Activated T-cell treated with anti-CD3 and anti-CD28 coated beads, Interleukin-2, amount 50 U/mL, for 1 hour (primary cell): ENCODE measurements around the gene INTS4.
"Not testable (repeated sequence)": the region's sequence is repeated elsewhere in the genome, so short reads cannot be mapped to it uniquely, and the experiment has no call there.

Experiments used
- DNase-seq: peaks from one replicate; pipeline ENCODE4 v3.0.0-alpha.2; 2020

Gene INTS4

GRCh38 chr11:77876045-77876444, 118.4 kb downstream of the INTS4 start:
- DNase-seq, result no peak

- DNase-seq, result no peak
Measured at GRCh38 chr11:77874206-77874605, 120.3 kb downstream of the INTS4 start.

DNA sequence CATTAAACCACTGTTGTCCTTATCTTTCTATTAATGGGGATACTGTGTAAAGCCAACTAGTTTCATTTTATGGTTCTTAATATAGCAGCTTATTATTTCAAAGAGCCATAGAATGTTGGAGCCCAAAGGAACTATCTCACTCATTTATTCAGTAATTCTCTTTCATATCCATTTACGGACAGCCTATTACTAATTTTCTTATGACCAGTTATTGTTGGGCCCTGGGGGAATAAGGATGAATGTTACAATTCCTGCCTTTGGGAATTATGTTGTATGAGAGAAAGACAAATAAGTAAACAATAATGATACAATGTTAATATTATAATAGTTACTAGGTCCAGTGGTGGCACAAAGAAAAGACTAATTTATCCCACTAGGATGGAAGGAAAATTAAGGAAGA, 121.1 kb downstream of the INTS4 start:
- no peak for DNase-seq

DNA sequence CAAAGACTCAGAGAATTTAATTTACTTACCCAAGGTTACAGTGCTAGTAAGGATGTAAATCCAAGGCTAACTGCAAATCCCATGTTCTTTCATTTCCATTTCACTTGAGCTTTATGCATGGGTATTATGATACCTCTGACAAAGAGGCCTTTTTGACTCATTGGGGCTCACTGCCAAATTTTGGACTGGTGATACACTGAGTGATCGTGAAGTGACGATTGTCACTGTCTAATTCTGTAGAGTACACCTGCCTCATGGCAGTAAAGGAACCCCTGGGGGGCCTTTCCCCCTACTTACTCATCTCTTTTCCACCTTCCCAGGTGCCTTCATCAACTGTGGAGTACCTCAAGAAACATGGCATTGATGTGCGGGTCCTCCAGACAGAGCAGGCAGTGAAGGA, 122.6 kb downstream of the INTS4 start:
- no peak for DNase-seq

DNA sequence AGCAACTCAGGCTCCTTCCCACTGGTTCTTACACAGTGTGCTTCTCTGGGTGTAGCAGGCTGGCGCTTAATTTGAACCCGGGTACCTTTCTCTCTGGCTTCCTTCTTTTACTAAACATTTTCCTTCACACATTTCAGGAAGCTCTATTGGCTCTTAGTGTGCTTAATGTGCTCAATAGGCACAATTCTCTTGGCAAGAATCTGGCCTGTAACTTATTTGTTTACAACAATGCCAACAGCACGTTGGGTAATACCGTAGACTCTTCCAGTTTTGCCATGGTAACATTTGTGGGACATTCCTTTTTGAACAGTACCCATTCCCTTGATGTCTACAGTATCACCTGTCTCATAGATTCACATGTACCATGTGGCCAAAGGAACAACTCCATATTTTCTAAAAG, 125.7 kb downstream of the INTS4 start:
- DNase-seq, result no peak

DNA sequence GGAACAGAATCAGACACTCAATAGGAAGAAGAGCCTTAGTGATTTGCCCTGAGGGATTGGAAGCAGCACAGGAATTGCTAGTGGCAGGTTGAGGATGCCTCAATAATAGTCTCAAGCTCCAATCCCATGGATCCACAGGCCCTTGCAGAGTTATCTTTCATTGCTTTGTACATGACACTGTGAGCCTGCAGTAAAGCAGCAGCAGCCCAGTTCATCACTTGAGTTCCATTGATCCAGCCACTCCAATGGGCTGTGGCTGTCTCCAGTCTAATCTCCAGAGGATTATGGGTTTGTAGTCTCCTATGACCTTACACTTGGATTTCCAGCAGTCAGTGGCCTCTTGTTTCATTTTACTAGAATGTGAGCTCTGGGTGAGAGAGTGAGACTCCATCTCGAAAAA, 128.1 kb downstream of the INTS4 start:
- DNase-seq, result no peak

- DNase-seq, result no peak
Measured at GRCh38 chr11:77865805-77866204, 128.7 kb downstream of the INTS4 start.

GRCh38 chr11:77861444-77861843, 133.0 kb downstream of the INTS4 start:
- not testable (repeated sequence) for DNase-seq

DNA sequence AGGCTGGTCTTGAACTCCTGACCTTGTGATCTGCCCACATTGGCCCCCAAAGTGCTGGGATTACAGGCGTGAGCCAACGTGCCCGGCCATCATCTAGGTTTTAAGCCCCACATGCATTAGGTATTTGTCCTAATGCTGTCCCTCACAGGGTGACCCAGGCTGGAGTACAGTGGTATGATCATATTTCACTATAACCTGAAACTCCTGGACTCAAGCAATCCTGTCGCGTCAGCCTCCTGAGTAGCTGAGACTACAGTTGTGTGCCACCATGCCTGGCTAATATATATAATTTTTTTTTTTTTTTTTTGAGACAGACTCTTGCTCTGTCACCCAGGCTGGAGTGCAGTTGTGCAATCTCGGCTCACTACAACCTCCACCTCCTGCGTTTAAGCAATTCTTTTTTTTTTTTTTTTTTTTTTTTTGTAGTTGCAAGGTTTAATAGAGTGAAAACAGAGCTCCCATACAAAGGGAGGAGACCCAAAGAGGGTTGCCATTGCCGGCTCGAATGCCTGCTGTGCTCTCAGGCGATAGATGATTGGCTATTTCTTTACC, 136.5 kb downstream of the INTS4 start:
- not testable (repeated sequence) for DNase-seq

DNA sequence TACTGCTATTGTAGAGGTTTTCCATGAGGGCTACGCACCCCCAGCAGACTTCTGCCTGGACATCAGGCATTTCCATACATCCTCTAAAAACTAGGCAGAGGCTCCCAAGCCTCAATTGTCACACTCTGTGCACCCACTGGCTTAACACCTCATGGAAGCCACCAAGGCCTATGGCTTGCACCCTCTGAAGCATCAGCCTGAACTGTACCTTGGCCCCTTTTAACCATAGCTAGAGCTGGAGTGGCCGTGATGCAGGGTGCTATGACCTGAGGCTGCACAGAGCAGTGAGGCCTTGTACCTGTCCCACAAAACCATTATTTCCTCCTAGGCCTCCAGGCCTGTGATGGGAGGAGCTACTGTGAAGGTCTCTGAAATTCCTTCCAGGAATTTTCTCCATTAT, 139.6 kb downstream of the INTS4 start:
- DNase-seq, result no peak

GRCh38 chr11:77851503-77851902, 143.0 kb downstream of the INTS4 start:
- DNase-seq, result no peak

GRCh38 chr11:77843700-77844099, 150.8 kb downstream of the INTS4 start:
- DNase-seq, result not testable (repeated sequence)

GRCh38 chr11:77842441-77843121, 151.9 kb downstream of the INTS4 start:
- DNase-seq, result no peak

DNA sequence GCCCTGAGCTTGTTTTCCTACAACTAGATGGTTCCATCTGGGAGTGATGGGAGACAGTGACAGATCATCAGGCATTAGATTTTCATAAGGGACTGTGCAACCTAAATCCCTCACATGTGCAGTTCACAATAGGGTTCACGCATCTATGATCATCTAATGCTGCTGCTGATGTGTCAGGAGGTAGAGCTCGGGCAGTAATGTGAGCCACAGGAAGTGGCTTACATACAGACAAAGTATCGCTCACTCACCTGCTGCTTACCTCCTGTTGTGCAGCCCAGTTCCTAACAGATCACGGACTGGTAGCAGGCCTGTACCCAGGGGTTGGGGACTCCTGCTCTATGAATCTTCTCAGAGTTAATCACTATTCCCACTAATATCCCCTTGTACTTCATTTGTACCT, 161.2 kb downstream of the INTS4 start:
- DNase-seq, result no peak

GRCh38 chr11:77828926-77829325, 165.5 kb downstream of the INTS4 start:
- no peak for DNase-seq
